ENCODE data around the gene FANCD2. TPM values are rescaled to one million over a fixed set of nuclear protein-coding genes. Genes with fewer than 3 reads are reported as not detected.
"Not testable (repeated sequence)": the region's sequence is repeated elsewhere in the genome, so short reads cannot be mapped to it uniquely, and the experiment has no call there.

FANCD2 gene
- total RNA-seq, 1 donor from 2014 or later, result 3.6 TPM

DNA sequence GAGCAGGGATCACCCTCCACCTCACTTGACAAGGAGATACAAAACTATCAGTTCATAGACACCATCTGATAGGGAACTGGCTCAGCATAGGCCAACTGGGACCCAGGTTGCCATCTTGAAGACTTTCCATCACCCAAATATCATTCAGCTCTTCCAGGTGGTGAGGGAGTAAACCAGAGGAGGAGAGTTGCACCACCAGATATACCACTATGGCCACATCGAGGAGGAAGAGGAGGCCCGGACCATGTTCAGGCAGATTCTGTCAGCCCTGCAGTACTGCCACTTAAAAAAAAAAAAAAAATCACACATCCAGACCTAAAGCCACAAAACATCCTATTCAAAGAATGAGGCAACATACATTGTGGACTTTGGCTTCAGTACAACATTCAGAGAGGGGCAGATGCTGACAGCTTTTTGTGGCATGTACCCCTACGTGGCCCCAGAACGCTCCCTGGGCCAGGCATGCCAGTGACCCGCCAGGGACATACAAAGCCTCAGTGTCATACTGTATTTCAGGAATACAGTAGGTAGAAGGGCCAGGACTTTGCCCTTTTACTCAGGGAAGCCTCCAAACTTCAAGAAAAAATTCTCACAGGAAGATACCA is 21.2 kb upstream of the FANCD2 start:
- DNase-seq (ENCODE audit: low spot score), result no peak
- Mint-ChIP-seq H3K27ac (ENCODE audit: unreplicated experiment) (no peak overlapping the region), H3K9me3 (ENCODE audit: low read depth) (no peaks in the 10 kb centered on the region), H3K4me3 (ENCODE audit: unreplicated experiment) (no peak overlapping the region), H3K36me3 (ENCODE audit: low read depth) (peaks cover 3% of the 10 kb centered on the region), H3K4me1 (ENCODE audit: low read depth) (peaks cover 20% of the 10 kb centered on the region), H3K27me3 (ENCODE audit: low read depth) (no peaks in the 10 kb centered on the region)
- TF ChIP-seq, protein P1, sequence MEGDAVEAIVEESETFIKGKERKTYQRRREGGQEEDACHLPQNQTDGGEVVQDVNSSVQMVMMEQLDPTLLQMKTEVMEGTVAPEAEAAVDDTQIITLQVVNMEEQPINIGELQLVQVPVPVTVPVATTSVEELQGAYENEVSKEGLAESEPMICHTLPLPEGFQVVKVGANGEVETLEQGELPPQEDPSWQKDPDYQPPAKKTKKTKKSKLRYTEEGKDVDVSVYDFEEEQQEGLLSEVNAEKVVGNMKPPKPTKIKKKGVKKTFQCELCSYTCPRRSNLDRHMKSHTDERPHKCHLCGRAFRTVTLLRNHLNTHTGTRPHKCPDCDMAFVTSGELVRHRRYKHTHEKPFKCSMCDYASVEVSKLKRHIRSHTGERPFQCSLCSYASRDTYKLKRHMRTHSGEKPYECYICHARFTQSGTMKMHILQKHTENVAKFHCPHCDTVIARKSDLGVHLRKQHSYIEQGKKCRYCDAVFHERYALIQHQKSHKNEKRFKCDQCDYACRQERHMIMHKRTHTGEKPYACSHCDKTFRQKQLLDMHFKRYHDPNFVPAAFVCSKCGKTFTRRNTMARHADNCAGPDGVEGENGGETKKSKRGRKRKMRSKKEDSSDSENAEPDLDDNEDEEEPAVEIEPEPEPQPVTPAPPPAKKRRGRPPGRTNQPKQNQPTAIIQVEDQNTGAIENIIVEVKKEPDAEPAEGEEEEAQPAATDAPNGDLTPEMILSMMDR (IDR thresholded peaks at IDR 0.05), result no peak

DNA sequence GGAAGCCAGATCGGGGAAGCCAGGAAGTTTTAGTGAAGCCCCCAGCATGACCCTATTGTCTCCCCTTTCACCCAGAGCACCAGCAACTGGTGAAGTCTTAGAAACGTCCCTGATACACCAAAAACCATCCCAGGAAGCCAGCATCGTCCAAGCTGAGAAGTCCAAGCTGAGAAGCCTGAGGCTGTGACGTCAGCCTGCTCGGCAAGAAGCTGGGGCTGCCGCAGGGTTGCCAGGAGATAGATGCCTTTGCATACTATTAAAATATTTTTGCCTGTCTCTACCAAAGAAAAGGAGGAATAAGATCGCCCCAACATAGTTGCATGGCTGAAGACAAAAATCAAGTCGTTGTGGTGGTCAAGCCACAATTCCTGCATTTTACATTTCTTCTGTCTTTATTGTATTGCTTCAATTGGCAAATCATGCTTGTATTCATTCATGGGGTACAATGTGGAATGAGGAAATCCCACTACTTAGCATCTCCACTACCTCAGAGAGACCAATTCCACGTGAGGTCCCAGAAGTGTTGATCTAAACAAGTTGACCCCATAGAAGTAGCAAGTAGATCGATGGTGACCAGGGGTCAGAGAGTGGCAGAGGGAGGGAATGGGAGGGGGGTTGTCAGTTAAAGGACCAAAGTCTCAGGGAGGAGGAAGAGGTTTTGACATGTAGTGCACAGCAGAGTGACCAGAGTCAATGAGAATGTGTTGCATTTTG is 20.0 kb upstream of the FANCD2 start:
- TF ChIP-seq, protein P1 (IDR thresholded peaks at IDR 0.05), result no peak
- H3K36me3 Mint-ChIP-seq (ENCODE audit: low read depth), result no peaks in the 10 kb centered on the region
- H3K27ac Mint-ChIP-seq (ENCODE audit: unreplicated experiment), result no peak overlapping the region
- H3K27me3 Mint-ChIP-seq (ENCODE audit: low read depth), result no peaks in the 10 kb centered on the region
- H3K4me3 Mint-ChIP-seq (ENCODE audit: unreplicated experiment), result no peak overlapping the region
- H3K9me3 Mint-ChIP-seq (ENCODE audit: low read depth), result no peaks in the 10 kb centered on the region
- peaks cover 26% of the 10 kb centered on the region for H3K4me1 Mint-ChIP-seq (ENCODE audit: low read depth)
- DNase-seq (ENCODE audit: low spot score), result no peak

DNA sequence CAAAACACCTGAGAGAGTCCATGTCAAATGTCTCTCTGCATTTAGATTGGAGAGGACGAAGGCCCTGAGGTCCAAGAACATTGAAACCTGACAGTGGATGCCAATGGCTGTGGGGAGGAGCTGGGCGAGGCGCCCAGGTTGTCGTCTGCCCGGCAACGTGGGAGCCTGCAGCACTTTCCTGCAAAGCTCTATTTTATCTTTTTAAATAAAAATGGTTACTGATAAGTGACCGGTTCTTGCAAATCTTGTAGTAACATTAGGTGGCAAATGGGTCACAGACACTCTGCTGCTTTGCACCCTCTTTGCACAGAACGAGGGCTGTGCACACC is 19.5 kb upstream of the FANCD2 start:
- Mint-ChIP-seq H3K27ac (ENCODE audit: unreplicated experiment) (no peak overlapping the region), H3K4me3 (ENCODE audit: unreplicated experiment) (no peak overlapping the region), H3K36me3 (ENCODE audit: low read depth) (no peaks in the 10 kb centered on the region), H3K4me1 (ENCODE audit: low read depth) (peaks cover 29% of the 10 kb centered on the region), H3K27me3 (ENCODE audit: low read depth) (no peaks in the 10 kb centered on the region), H3K9me3 (ENCODE audit: low read depth) (no peaks in the 10 kb centered on the region)
- TF ChIP-seq, protein P1 (IDR thresholded peaks at IDR 0.05), result no peak
- no peak for DNase-seq (ENCODE audit: low spot score)

DNA sequence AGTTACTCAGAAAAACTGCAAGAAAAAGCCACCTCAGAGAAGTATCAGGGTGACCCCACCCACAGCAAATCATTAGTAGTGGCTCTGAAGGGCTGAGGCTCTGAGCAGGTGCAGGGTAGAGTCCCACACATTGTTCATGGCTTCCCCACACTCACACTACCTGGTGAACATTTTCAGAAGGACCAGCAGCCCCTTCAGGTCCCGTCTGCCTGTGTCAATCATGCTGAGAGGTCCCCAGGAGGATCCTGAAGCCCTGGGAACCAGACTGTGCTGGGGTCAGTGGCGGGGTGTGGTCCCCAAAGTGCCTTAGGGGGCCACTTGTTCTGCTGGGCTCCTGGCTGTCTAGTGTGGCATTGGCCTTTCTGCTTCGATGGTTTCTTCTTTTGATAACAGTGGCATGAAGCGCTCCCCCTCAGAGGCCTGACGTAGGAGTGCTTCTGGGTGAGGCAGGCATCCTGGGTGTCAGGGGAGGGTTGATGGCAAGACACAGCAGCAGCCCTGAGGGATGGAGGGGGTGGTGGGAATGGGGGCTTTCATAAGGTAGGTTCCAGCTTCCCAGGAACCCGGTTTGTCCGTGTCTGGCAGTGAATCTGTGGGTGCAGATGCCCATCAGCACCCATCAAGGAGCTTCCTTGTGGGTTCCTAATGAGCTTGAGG is 19.0 kb upstream of the FANCD2 start:
- Mint-ChIP-seq H3K4me3 (ENCODE audit: unreplicated experiment) (no peak overlapping the region), H3K27ac (ENCODE audit: unreplicated experiment) (no peak overlapping the region), H3K9me3 (ENCODE audit: low read depth) (no peaks in the 10 kb centered on the region), H3K4me1 (ENCODE audit: low read depth) (peaks cover 33% of the 10 kb centered on the region), H3K36me3 (ENCODE audit: low read depth) (no peaks in the 10 kb centered on the region), H3K27me3 (ENCODE audit: low read depth) (no peaks in the 10 kb centered on the region)
- TF ChIP-seq, protein P1 (IDR thresholded peaks at IDR 0.05), result no peak
- DNase-seq (ENCODE audit: low spot score), result no peak

DNA sequence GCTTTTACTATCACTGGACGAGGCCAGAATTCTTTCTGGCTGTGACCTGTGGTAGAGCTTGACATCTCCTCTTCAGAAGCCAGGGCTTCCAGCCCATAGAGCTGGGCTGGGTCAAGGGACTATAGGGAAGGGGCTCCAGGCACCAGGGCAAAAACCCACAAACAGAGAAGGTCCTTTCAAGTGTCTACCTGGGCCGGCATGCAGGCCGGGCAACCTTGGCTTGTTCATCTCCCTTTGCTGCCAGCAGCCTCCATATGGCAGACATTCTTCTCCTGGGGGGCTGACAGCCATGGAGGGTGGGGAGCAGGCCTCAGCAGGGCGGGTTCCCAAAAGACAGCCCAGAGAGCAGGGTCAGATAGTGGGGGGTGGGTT is 18.0 kb upstream of the FANCD2 start:
- H3K36me3 Mint-ChIP-seq (ENCODE audit: low read depth); DNase-seq (ENCODE audit: low spot score); H3K27me3 Mint-ChIP-seq (ENCODE audit: low read depth); H3K9me3 Mint-ChIP-seq (ENCODE audit: low read depth); H3K27ac Mint-ChIP-seq (ENCODE audit: unreplicated experiment); H3K4me3 Mint-ChIP-seq (ENCODE audit: unreplicated experiment): not testable (repeated sequence)
- peaks cover 33% of the 10 kb centered on the region for H3K4me1 Mint-ChIP-seq (ENCODE audit: low read depth)

Measured in chondrocyte (in vitro differentiated cells).